Heart left ventricle (tissue), 13 donors: Measurements from ENCODE around the gene GIPC3.

Experiments used
- CTCF ChIP-seq, 12 donors: fragments of 200-600 bp; sonication (generic) in 4 of 12; IDR thresholded peaks; one replicate each; pipeline versions ENCODE4 v1.5.0 to v1.8.0; 2018 to 2022; ENCODE audit warnings: antibody characterized with exemption in 12 of 12, mild to moderate bottlenecking in 5 of 12
- POLR2A ChIP-seq, 2 donors: fragments of 450-650 bp; IDR thresholded peaks; one replicate each; pipeline ENCODE4 v1.6.1; 2017; ENCODE audit warnings: antibody characterized with exemption in 2 of 2, mild to moderate bottlenecking in 2 of 2, moderate library complexity in 2 of 2
- donor health status: ischemic (EF 13 %, LVEDD 7.1; RV severe dilation, severe dysfunction).
- donor health status: DM: no; HTN: yes; CAD: no.
- donor health status: DM: no; HTN: no; CAD: no.
- donor health status: ischemic (EF 25% LVEDD 6.9; RV normal size, moderate dysfunction).
- donor health status: ischemic (EF 25% LVEDD 5.7; RV mildly dilated, moderate dysfunction).
- donor health status: ischemic (EF 35%, LVEDD 5.7; RV mildly dilated, moderate dysfunction).
- donor health status: nonischemic (EF 11% LVEDD 7.7; RV severe dilation, severe dysfunction).
- donor health status: DM: yes; HTN: yes; CAD: no.
- donor health status: PGD.
- donor health status: ischemic (EF 29% LVEDD 5.4; RV normal size, mild dysfunction).
- donor health status: nonischemic (EF 23%, LVEDD 6.1; RV moderate dilation, normal function).

GRCh38 chr19:3605770-3606169 lies 20.5 kb downstream of the GIPC3 start:
- TF ChIP-seq CTCF (IDR thresholded peaks at IDR 0.05), result no peak
- no peak for TF ChIP-seq POLR2A (IDR thresholded peaks at IDR 0.05)
